Measurements from ENCODE around the gene OR52I2.

- TF ChIP-seq TAF1 (IDR thresholded peaks at IDR 0.05; ENCODE audit: low read depth) (no peak), NFIC (IDR thresholded peaks at IDR 0.05) (no peak), CEBPB (IDR thresholded peaks at IDR 0.05) (no peak), USF1 (IDR thresholded peaks at IDR 0.05) (no peak), RAD21 (IDR thresholded peaks at IDR 0.05; ENCODE audit: low read depth) (no peak), EP300 (IDR thresholded peaks at IDR 0.05; ENCODE audit: borderline replicate concordance) (no peak), TEAD4 (IDR thresholded peaks at IDR 0.05) (no peak), YY1 (IDR thresholded peaks at IDR 0.05; ENCODE audit: low read depth) (no peak), ZBTB7A (IDR thresholded peaks at IDR 0.05; ENCODE audit: low read depth) (no peak), CREB1 (IDR thresholded peaks at IDR 0.05; ENCODE audit: low read depth) (no peak)
- TF ChIP-seq, protein P1, sequence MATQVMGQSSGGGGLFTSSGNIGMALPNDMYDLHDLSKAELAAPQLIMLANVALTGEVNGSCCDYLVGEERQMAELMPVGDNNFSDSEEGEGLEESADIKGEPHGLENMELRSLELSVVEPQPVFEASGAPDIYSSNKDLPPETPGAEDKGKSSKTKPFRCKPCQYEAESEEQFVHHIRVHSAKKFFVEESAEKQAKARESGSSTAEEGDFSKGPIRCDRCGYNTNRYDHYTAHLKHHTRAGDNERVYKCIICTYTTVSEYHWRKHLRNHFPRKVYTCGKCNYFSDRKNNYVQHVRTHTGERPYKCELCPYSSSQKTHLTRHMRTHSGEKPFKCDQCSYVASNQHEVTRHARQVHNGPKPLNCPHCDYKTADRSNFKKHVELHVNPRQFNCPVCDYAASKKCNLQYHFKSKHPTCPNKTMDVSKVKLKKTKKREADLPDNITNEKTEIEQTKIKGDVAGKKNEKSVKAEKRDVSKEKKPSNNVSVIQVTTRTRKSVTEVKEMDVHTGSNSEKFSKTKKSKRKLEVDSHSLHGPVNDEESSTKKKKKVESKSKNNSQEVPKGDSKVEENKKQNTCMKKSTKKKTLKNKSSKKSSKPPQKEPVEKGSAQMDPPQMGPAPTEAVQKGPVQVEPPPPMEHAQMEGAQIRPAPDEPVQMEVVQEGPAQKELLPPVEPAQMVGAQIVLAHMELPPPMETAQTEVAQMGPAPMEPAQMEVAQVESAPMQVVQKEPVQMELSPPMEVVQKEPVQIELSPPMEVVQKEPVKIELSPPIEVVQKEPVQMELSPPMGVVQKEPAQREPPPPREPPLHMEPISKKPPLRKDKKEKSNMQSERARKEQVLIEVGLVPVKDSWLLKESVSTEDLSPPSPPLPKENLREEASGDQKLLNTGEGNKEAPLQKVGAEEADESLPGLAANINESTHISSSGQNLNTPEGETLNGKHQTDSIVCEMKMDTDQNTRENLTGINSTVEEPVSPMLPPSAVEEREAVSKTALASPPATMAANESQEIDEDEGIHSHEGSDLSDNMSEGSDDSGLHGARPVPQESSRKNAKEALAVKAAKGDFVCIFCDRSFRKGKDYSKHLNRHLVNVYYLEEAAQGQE (IDR thresholded peaks at IDR 0.05; ENCODE audit: low read depth) = no peak
- TF ChIP-seq, protein P2, sequence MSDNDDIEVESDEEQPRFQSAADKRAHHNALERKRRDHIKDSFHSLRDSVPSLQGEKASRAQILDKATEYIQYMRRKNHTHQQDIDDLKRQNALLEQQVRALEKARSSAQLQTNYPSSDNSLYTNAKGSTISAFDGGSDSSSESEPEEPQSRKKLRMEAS (IDR thresholded peaks at IDR 0.05) = no peak
Measured at GRCh38 chr11:4615856-4616444, 34.4 kb downstream of the OR52I2 start.
